Fibroblast of pulmonary artery (primary cell): ENCODE data around the gene TMEM187.

Experiments used
- DNase-seq: peaks from one replicate; pipeline ENCODE4 v3.0.0-alpha.2; 2010; ENCODE audit warnings: low read depth
- H3K4me3 ChIP-seq: replicated peaks from 2 replicates; pipeline ENCODE4 v1.5.1; 2011; ENCODE audit warnings: low read depth, mild to moderate bottlenecking, control low read depth, low read length, moderate library complexity
- CTCF ChIP-seq: IDR thresholded peaks from 2 replicates; pipeline ENCODE4 v1.5.1; 2011; ENCODE audit warnings: mild to moderate bottlenecking, control low read depth, low read length, inconsistent platforms; ENCODE audit errors: missing control alignments

Gene TMEM187

GRCh38 chrX:153931151-153931550 lies 41.4 kb upstream of the TMEM187 start:
- DNase-seq, result no peak
- H3K4me3 ChIP-seq, result no peak overlapping the region
- no peak for TF ChIP-seq CTCF

- H3K4me3 ChIP-seq, result no peak overlapping the region
- no peak for TF ChIP-seq CTCF
- DNase-seq, result no peak
Measured at GRCh38 chrX:153931748-153932147, 40.8 kb upstream of the TMEM187 start.

- no peak overlapping the region for H3K4me3 ChIP-seq
- no peak for DNase-seq
- no peak for TF ChIP-seq CTCF
Measured at GRCh38 chrX:153932220-153932915, 40.2 kb upstream of the TMEM187 start.

GRCh38 chrX:153933748-153934147 lies 38.8 kb upstream of the TMEM187 start:
- peak overlapping the region; percentile 69 for H3K4me3 ChIP-seq
- peak; percentile 36 for DNase-seq
- no peak for TF ChIP-seq CTCF

GRCh38 chrX:153934148-153934761 lies 38.3 kb upstream of the TMEM187 start:
- no peak for DNase-seq
- TF ChIP-seq CTCF, result no peak
- H3K4me3 ChIP-seq, result peak overlapping the region; percentile 69

GRCh38 chrX:153934762-153935325 lies 37.7 kb upstream of the TMEM187 start, which contains the start of gene NAA10:
Gene NAA10, minus strand, starts transcription at chrX:153935037. Its CDS starts 133 bp downstream, at chrX:153934904.
- no peak for TF ChIP-seq CTCF
- DNase-seq, result peak; percentile 64
- H3K4me3 ChIP-seq, result peak within 1 kb of the TSS; percentile 69
